HepG2 (cell line): ENCODE results near the gene ACOXL. TPM values are rescaled to one million over a fixed set of nuclear protein-coding genes. Genes with fewer than 3 reads are reported as not detected.

Experiments used
- ATF6 ChIP-seq: sonication (generic); formaldehyde crosslinking; conservative IDR thresholded peaks from 2 replicates; pipeline ENCODE4 v1.4.0; 2020; ENCODE audit warnings: missing genetic modification reagents
- CEBPZ ChIP-seq: IDR thresholded peaks from 2 replicates; pipeline ENCODE4 v1.6.1; 2012; ENCODE audit warnings: low read length, improper control_type of control experiment
- HNF1B ChIP-seq: sonication (generic); formaldehyde crosslinking; IDR thresholded peaks from 2 replicates; pipeline ENCODE4 v1.5.1; 2020; ENCODE audit warnings: mild to moderate bottlenecking, moderate library complexity, missing genetic modification reagents
- polyA plus RNA-seq, 8 experiments: library from polyadenylated mRNA; depleted of rRNA in 3 of 8; stranded (reverse) in 7 of 8; unstranded in 1 of 8; fragments of >200 nt; fragmentation: Illumina TruSeq in 4 of 8; extraction: Trizol in 4 of 8; gene quantifications; 2 replicates each; pipeline versions ENCODE4 v1.2.1 to v1.2.3, GENCODE V29; 2011 to 2016; ENCODE audit warnings: low read depth in 4 of 8, missing spikeins in 1 of 8, mixed read lengths in 1 of 8; ENCODE audit not compliant: insufficient read depth in 1 of 8
- total RNA-seq, 5 experiments: library from RNA; depleted of rRNA; stranded (reverse); fragments of >200 nt; fragmentation: Illumina TruSeq; extraction: Trizol; gene quantifications; 2 replicates each; pipeline ENCODE4 v1.2.3, GENCODE V29; 2016; ENCODE audit warnings: low read depth in 1 of 5

Gene ACOXL
- total and polyA plus RNA-seq, 2 of the 13 experiments (the other 11 are each of a cell fraction or from before 2014, with no cell fraction given), result not detected

DNA sequence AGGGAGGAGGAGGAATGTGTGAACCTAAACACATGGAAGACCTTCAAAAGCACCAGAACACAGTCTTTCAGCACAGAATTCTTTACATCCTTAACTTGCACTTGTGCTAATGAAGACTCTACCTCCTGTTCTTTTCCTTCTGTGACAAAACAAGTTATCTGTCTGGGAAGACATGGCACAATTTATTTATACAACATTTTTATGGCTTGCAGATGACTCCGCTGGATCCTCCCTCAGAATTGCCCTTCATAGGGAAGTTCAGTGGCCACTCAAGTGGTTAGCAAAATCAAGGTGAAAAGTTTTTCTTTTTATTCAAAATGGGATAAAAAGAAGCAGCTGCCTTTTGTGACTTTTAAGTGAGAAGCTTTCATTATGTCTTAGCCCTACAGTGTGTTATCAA is 409.7 kb downstream of the ACOXL start (continued):
- TF ChIP-seq CEBPZ (no peak), ATF6 (CRISPR knock-in tag) (no peak), HNF1B (CRISPR knock-in tag) (no peak)
